Spleen (tissue), 11 donors: Measurements from ENCODE around the gene ELF2. TPM values are rescaled to one million over a fixed set of nuclear protein-coding genes. Genes with fewer than 3 reads are reported as not detected.
A peak's percentile ranks its signal among the peaks of the same experiment; 100 is the strongest.

Source experiments
- DNase-seq: peaks from one replicate; pipeline ENCODE4 v3.0.0-alpha.2; 2020
- H3K27ac ChIP-seq, 8 donors: fragments of 200-600 bp; sonication (generic) in 7 of 8; 1 replicate in 4 of 8; 2 replicates in 4 of 8; pipeline versions ENCODE4 v1.5.0 to v1.8.0; 2016 to 2021; ENCODE audit warnings: inconsistent platforms in 4 of 8, mild to moderate bottlenecking in 4 of 8, moderate library complexity in 1 of 8
- H3K27me3 ChIP-seq, 7 donors: fragments of 200-600 bp; sonication (generic) in 6 of 7; replicated peaks in 1 of 7; 1 replicate in 4 of 7; 2 replicates in 3 of 7; pipeline versions ENCODE4 v1.5.0 to v1.8.0; 2016 to 2021; ENCODE audit warnings: inconsistent platforms in 3 of 7, mild to moderate bottlenecking in 1 of 7
- H3K36me3 ChIP-seq, 6 donors: fragments of 200-600 bp; sonication (generic) in 5 of 6; 1 replicate in 4 of 6; 2 replicates in 2 of 6; pipeline versions ENCODE4 v1.5.0 to v1.8.0; 2016 to 2021; ENCODE audit warnings: inconsistent platforms in 2 of 6
- H3K4me1 ChIP-seq, 6 donors: fragments of 200-600 bp; sonication (generic) in 5 of 6; 1 replicate in 3 of 6; 2 replicates in 3 of 6; pipeline versions ENCODE4 v1.5.0 to v1.8.0; 2016 to 2021; ENCODE audit warnings: inconsistent platforms in 3 of 6
- H3K4me3 ChIP-seq, 8 donors: fragments of 200-600 bp; sonication (generic) in 7 of 8; 1 replicate in 4 of 8; 2 replicates in 4 of 8; pipeline versions ENCODE4 v1.5.0 to v1.8.0; 2016 to 2021; ENCODE audit warnings: inconsistent platforms in 4 of 8, mild to moderate bottlenecking in 4 of 8, moderate library complexity in 2 of 8
- H3K9me3 ChIP-seq, 8 donors: fragments of 200-600 bp; sonication (generic) in 7 of 8; 1 replicate in 4 of 8; 2 replicates in 4 of 8; pipeline versions ENCODE4 v1.5.0 to v1.8.0; 2016 to 2021; ENCODE audit warnings: inconsistent platforms in 4 of 8
- POLR2A ChIP-seq, 3 donors: fragments of 450-650 bp; IDR thresholded peaks; one replicate each; pipeline ENCODE4 v1.5.1; 2017; ENCODE audit warnings: antibody characterized with exemption in 3 of 3, mild to moderate bottlenecking in 1 of 3
- POLR2AphosphoS5 ChIP-seq, 3 donors: sonication (generic); formaldehyde crosslinking; IDR thresholded peaks; one replicate each; pipeline ENCODE4 v1.5.1; 2017; ENCODE audit warnings: antibody characterized with exemption in 3 of 3
- WGBS, 5 donors: extraction: QIAGEN DNeasy Blood & Tissue Kit in 3 of 5; methylation state at CpG; one replicate each; pipeline versions ENCODE4 v1.1.5 to v1.1.7; 2013 to 2018; 5-methylcytosine and 5-hydroxymethylcytosine counted together
- intact Hi-C: fragments of 100-400 bp; cut with DNase I; formaldehyde crosslinking; loops from one replicate; pipeline ENCODE4 v1.15.0; 2023; ENCODE audit warnings: low total_unique reads
- polyA plus RNA-seq, 3 donors: library from polyadenylated mRNA; stranded (reverse); fragments of 200-250 nt; gene quantifications; one replicate each; pipeline ENCODE4 v1.2.1, GENCODE V29; 2013
- total RNA-seq, 7 donors: library from RNA; depleted of rRNA in 3 of 7; stranded (reverse); fragments of >200 nt in 3 of 7; fragmentation: NEBNext Ultra II Directional in 4 of 7; extraction: Animal tissue kit (Norgen Biotek cat#: 25700) in 4 of 7; gene quantifications; one replicate each; pipeline versions ENCODE4 v1.1.0 to v1.2.1, GENCODE V29; 2016 to 2021
- TF ChIP-seq, protein P1 (sequence below), 11 experiments: fragments of 200-600 bp in 7 of 11; fragments of 450-650 bp in 4 of 11; sonication (generic) in 4 of 11; IDR thresholded peaks in 8 of 11; conservative IDR thresholded peaks in 3 of 11; 1 replicate in 7 of 11; 2 replicates in 4 of 11; pipeline versions ENCODE4 v1.4.0 to v1.8.0; 2016 to 2021; ENCODE audit warnings: antibody characterized with exemption in 11 of 11, inconsistent platforms in 4 of 11, mild to moderate bottlenecking in 1 of 11
- donor health status: healthy with polysubstance abuse.
- donor health status: DM: no; HTN: no; CAD: no; lungs with moderate emphysema.
- donor health status: DM: no; HTN: no; CAD: no.
- donor health status: Bipolar disorder and iron deficiency.
- donor health status: healthy.
- donor health status: DM: no; HTN: no; CAD: no.
- donor health status: DM: yes; HTN: yes; CAD: no.

The ELF2 gene
- total and polyA plus RNA-seq, 10 donors, result 13.0 to 85.8 (median 62.2) TPM

DNA sequence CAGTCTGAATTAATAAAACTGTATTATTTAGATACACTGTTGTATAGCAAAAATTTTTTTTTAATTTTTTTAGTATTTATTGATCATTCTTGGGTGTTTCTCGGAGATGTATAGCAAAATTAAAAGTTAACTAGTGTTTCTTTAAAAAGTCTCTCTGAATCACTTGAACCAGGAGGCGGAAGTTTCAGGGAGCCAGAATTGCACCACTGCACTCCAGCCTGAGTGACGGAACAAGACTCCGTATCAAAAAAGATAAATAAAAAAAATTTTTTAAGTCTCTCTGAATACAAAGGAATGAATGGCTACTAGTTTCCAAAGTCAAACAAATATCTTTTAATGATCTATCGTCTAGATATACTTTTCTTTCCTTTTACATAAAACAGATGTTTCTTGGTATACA lies 64.4 kb downstream of the ELF2 start:
- no peaks in the 10 kb centered on the region for H3K9me3 ChIP-seq
- WGBS, 5 donors, result 92 to 97% (median 94%) methylated on average over 5 of the region's 5 CpGs
- H3K36me3 ChIP-seq, result peaks cover 0 to 37% (median 7%) of the 10 kb centered on the region in 6 donors
- no peaks in the 10 kb centered on the region for H3K27me3 ChIP-seq
- TF ChIP-seq POLR2AphosphoS5 (IDR thresholded peaks at IDR 0.05) (no peak), POLR2A (IDR thresholded peaks at IDR 0.05) (no peak)
- TF ChIP-seq, protein P1, sequence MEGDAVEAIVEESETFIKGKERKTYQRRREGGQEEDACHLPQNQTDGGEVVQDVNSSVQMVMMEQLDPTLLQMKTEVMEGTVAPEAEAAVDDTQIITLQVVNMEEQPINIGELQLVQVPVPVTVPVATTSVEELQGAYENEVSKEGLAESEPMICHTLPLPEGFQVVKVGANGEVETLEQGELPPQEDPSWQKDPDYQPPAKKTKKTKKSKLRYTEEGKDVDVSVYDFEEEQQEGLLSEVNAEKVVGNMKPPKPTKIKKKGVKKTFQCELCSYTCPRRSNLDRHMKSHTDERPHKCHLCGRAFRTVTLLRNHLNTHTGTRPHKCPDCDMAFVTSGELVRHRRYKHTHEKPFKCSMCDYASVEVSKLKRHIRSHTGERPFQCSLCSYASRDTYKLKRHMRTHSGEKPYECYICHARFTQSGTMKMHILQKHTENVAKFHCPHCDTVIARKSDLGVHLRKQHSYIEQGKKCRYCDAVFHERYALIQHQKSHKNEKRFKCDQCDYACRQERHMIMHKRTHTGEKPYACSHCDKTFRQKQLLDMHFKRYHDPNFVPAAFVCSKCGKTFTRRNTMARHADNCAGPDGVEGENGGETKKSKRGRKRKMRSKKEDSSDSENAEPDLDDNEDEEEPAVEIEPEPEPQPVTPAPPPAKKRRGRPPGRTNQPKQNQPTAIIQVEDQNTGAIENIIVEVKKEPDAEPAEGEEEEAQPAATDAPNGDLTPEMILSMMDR (IDR thresholded peaks at IDR 0.05 in 8 of 11, conservative IDR thresholded peaks at IDR 0.05 in 3 of 11), result no peak
- DNase-seq, result no peak
- no peaks in the 10 kb centered on the region for H3K4me1 ChIP-seq
- H3K27ac ChIP-seq, result no peak overlapping the region
- no peak overlapping the region for H3K4me3 ChIP-seq
- intact Hi-C loops, result loop anchor here (10.0 kb wide), 1 partner anchor 52 kb away; no protein-coding TSS in a partner anchor

DNA sequence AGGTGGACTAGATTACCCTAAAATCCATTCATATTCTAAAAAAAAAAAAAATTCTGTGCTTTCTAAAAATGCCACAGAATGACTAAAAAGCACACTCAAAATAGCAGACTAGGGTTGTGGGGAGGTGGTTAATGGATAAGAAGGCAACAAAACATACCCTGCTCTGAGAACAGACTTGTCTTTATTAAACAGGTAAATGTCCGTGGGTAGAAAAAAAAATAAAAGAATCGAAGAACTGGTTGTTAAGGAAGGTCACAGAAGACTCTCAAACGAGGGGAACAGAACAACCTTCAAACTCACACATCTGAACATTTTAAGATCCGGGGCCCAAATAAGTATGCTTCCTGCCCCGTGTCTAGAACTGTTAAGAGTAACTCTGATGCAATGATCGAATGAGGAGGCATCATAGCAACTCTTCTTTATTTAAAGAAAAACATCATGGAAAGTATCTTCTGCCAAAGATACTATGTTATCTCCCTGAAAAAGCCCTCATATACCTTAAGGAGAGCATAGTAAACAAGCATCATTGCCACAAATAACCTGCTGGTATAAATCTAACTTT lies 68.4 kb downstream of the ELF2 start:
- Histone ChIP-seq H3K27ac (no peak overlapping the region), H3K4me3 (no peak overlapping the region), H3K4me1 (no peaks in the 10 kb centered on the region), H3K36me3 (peaks cover 0 to 8% (median 0%) of the 10 kb centered on the region in 6 donors), H3K27me3 (no peaks in the 10 kb centered on the region), H3K9me3 (no peaks in the 10 kb centered on the region)
- TF ChIP-seq POLR2A (IDR thresholded peaks at IDR 0.05) (no peak), POLR2AphosphoS5 (IDR thresholded peaks at IDR 0.05) (no peak)
- TF ChIP-seq, protein P1 (IDR thresholded peaks at IDR 0.05 in 8 of 11, conservative IDR thresholded peaks at IDR 0.05 in 3 of 11), result no peak
- 78 to 95% (median 84%) methylated on average over 6 of the region's 6 CpGs for whole genome bisulfite sequencing, 5 donors
- no peak for DNase-seq
- intact Hi-C loops, result no loop called here

DNA sequence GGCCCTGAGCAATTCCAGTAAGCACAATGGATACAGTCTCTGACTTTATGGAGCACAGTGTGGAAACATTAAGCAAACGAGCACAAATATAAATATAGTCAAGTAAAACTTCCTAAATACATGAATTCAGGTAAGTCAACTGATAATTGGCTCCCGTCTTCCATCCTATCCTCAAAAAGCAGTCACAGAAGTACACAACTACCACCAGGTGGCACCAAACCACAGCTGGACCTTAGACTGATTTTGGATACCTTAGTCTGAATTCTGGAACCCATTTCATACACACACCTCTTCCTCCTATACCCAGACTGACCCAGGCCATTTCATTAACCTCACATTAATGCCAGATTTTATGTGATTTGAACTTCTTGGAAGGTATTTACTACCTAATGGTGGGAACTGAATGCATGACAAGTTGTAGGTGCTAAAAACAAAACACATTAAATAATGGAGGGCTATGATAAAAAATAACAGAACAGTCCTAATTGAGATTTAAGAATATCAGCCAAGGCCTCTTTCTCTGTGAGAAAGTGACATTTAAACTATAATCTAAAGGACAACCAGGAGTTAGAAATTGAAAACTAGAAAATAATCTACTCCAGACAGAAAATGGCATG lies 77.5 kb downstream of the ELF2 start:
- Histone ChIP-seq H3K36me3 (no peaks in the 10 kb centered on the region), H3K27ac (no peak overlapping the region), H3K9me3 (no peaks in the 10 kb centered on the region), H3K4me3 (no peak overlapping the region), H3K4me1 (peaks cover 0 to 13% (median 2%) of the 10 kb centered on the region in 6 donors), H3K27me3 (no peaks in the 10 kb centered on the region)
- intact Hi-C loops, result loop anchor here (10.0 kb wide), 2 partner anchors 75 to 195 kb away; partner anchors contain the start of gene ELF2
- 7 to 18% (median 9%) methylated on average over 2 of the region's 2 CpGs for WGBS, 5 donors
- DNase-seq, result no peak
- TF ChIP-seq POLR2AphosphoS5 (IDR thresholded peaks at IDR 0.05), result peak in 1 of 3 donors; percentile 30
- TF ChIP-seq, protein P1 (IDR thresholded peaks at IDR 0.05 in 8 of 11, conservative IDR thresholded peaks at IDR 0.05 in 3 of 11), result peak; percentile 68 to 88 (median 83)
- no peak for TF ChIP-seq POLR2A (IDR thresholded peaks at IDR 0.05)

DNA sequence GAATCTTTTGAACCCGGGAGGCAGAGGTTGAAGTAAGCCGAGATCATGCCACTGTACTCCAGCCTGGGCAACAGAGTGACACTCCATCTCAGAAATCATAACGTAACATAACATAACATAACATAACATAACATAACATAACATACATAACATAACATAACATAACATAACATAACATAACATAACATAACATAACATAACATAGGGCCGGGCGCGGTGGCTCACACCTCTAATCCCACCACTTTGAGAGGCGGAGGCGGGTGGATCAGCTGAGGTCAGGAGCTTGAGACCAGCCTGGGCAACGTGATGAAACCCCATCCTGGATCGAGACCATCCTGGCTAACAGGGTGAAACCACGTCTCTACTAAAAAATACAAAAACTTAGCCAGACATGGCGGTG lies 84.7 kb downstream of the ELF2 start:
- H3K4me1 ChIP-seq, result no peaks in the 10 kb centered on the region
- H3K36me3 ChIP-seq, result peaks cover 0 to 13% (median 0%) of the 10 kb centered on the region in 6 donors
- no peaks in the 10 kb centered on the region for H3K9me3 ChIP-seq
- no peaks in the 10 kb centered on the region for H3K27me3 ChIP-seq
- intact Hi-C loops, result loop anchor here (10.0 kb wide), 2 partner anchors 83 to 203 kb away; partner anchors contain the start of gene ELF2
- 78 to 87% (median 82%) methylated on average over 12 of the region's 12 CpGs for WGBS, 5 donors
- no peak overlapping the region for H3K27ac ChIP-seq
- no peak for DNase-seq
- TF ChIP-seq POLR2A (IDR thresholded peaks at IDR 0.05) (no peak), POLR2AphosphoS5 (IDR thresholded peaks at IDR 0.05) (no peak)
- H3K4me3 ChIP-seq, result no peak overlapping the region
